ENCODE data around the gene WNT9A.
A peak's percentile ranks its signal among the peaks of the same experiment; 100 is the strongest.

Gene WNT9A

DNA sequence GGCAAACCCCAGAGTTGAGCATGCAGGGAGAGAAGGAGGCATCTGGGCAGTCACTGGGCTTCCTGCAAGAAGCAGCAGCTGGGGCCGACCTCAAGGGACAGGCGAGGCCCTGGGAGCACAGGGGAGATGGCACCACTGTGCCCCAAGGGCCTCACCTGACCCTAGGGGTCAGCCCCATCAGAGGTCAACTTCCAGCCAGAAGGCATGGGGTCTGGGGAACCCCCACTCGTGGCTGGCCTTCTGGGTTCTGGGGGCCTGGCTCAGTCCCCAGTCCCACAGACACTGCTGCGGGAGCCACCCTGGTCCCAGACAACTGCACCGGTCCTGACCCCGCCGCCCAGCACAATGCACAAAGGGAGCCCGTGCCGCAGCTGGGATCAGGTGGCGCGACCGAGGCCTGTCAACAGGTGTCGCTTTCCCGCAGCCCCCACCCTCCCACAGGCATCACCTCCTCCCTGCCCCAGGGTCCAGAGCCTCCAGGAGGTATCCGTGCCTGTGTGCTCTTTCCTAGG is 6.2 kb downstream of the WNT9A start:
- no peak for DNase-seq (ENCODE audit: low read depth)

GRCh38 chr1:227940791-227941241 is 6.9 kb downstream of the WNT9A start:
- no peak for DNase-seq (ENCODE audit: low read depth)

- DNase-seq (ENCODE audit: low read depth), result no peak
These were observed 7.7 kb downstream of the WNT9A start for GRCh38 chr1:227939791-227940771.

DNA sequence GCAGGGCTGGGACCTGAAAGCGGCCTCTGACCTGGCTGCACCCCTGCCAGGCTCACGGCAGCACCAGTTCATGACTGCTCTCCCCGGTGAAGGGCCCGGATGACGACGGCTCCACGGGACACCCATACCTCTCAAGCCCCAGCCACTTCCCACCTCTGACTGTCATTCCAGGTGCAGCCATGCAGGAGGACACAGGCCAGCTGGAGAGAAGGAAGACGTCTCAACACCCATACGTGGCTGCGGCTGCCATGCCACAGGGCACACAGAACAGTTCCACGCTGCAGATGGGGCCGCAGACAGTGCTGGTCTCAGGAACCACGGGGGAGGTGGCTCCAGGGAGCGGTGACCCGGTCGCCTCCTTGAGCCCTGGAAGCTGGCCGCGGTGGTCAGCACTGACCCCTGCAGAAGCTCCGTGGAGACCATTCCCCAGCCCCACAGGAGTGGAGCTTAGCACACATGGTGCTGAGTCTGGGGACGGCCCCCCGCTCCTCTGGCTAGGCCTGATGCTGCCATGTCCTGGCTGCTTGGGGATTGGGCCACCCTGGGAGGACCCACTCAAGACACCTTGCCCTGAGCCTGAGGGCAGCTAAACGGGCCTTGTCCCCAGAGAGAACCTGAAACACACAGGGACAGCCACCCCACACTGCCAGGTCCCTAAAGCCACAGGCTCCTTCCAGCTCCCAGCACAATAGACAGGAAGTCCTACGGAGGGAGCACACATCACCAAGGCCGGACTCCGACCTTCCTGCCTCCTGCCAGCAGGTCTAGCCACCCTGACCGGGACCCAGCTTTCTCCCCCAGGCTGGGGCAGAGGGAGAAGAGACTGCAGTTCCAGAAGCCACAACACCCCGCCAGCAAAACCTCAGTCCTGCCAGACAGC is 8.6 kb downstream of the WNT9A start:
- no peak for DNase-seq (ENCODE audit: low read depth)

- no peak for DNase-seq (ENCODE audit: low read depth)
These were observed 9.5 kb downstream of the WNT9A start for GRCh38 chr1:227938276-227938675.

- DNase-seq (ENCODE audit: low read depth), result no peak
These were observed 9.9 kb downstream of the WNT9A start for GRCh38 chr1:227937838-227938145.

GRCh38 chr1:227937031-227937837 is 10.5 kb downstream of the WNT9A start:
- no peak for DNase-seq (ENCODE audit: low read depth)

DNA sequence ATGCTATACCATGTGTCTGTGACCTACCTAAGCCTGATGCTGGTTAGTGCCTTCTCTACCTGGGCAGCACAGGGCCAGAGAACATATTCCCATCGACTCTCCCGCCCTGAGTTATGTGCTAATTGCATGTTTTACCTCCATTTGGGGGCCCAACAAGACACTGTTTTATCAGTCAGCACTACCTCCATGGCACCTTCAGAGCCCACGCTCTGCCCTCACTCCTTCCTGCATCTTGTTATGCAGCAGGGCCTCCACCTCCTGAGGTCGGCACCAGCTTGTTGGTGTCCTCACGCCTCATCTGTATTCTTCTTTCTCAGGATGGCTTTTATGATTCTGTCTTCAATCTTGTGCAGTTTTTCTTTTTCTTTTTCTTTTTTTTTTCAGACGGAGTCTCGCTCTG is 11.9 kb downstream of the WNT9A start:
- DNase-seq (ENCODE audit: low read depth), result no peak

DNA sequence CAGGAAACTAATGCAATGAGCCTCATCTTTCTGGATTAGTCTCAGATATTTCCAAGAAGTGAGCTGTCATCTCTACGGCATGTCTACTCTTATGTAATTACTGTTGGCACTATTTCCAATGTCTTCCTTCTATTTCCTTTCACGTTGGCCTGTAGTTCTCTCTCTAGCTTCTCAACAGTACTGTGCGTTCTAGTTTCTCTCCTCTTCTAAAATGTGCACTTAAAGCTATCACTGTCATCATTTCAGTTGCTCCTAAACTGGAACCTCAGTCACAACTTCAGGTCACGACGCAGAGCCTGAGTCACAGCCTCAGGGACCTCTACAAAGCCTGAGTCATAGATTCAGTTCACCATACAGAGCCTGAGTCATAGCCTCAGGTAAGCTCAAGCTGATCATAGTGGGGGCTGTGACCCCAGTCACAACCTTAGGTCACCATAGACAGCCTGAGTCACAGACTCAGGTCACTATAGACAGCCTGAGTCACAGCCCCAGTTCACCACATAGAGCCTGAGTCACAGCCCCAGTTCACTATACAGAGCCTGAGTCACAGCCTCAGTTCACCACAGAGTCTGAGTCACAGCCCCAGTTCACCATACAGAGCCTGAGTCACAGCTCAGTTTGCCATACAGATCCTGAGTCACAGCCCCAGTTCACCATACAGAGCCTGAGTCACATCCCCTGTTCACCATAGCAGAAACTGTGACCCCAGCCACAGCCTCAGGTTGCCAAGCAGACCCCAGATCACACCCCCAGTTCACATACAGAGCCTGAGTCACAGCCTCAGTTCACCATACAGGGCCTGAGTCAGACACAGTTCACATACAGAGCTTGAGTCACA is 13.0 kb downstream of the WNT9A start:
- peak; percentile 20 for DNase-seq (ENCODE audit: low read depth)

GRCh38 chr1:227929751-227930472 is 17.8 kb downstream of the WNT9A start:
- no peak for DNase-seq (ENCODE audit: low read depth)

GRCh38 chr1:227928811-227929375 is 18.8 kb downstream of the WNT9A start:
- DNase-seq (ENCODE audit: low read depth), result no peak

DNA sequence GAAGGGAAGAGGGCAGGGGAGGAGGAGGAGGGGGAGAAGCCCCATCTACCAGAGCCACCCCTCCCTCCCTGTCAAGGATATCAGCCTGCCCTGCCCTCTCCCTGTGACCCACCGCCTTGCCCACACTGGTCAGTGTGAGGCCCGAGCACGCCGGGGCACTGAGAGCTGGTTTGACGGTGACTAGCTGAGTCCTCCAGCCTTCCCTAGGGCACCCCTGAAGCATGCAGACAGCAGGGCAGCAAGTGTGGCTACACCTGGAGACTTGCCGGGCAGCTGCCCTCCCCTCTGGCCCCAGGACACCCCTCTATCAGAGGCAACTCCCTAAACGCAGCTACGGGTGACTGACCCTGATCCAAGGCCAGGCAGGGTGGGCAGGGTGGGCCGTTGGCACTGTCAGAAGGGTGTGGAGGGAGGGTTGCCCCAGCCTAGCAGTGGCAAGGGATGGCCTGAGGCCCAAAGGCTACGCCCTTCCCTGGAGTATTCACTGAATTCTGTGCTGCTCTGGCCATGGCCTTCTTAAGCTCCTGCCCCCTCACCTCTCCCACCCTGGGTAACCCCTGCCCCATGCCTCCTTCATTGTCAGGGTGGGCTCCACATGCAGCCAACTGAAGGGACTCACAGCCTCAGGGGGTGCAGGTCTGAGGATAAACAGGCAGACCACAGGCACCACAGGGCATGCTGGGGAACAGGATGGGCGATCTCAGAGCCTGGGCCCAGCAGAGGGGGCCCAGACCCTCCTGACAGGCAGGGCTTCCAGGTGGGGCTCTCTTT is 19.6 kb downstream of the WNT9A start:
- no peak for DNase-seq (ENCODE audit: low read depth)

DNA sequence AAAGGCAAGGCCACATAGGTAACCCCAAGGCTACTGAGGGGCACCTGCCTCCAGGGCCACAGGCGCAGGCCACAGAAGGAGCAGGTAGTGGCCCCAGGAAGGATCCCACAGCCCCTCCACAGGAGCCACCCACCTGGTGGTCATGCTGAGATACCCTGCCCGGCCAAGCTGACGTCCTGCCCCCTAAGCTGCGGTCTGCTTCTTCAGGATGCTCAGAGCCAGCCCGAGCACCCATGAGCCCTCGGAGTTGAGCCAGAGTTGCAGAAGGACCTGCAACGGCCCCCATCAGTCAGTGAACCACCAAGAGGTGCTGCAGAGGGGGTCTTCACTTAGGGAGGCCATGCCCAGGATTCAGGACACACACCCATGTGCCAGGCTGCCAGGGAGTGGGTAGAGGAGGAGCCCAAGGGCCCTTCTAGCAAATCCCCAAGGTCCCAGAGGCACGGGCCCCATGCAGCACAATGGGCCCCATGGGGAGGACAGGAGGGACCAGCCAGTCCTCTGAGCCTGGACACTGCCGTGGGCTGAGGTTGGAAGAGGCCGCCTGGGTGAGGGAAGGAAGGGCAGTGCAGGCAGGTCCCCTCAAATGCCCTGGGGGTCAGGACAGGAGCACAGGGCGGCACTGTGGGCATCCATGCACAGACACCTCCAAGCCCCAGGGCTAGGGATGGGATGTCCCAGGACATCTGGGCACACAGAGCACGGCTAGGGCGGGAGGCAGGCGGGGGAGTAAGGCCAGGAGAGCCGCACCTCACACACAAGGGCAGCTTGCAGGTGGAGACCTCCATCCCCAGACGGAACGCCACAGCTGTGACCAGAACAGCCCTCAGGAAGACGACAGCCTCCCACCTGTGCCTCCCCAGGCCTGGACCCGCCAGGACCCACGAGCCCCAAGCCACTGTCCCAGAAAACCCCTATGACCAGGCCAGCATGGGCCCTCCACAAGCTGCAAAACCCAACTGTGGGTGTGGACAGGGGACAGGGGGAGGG is 20.5 kb downstream of the WNT9A start:
- no peak for DNase-seq (ENCODE audit: low read depth)

GRCh38 chr1:227926216-227926791 is 21.4 kb downstream of the WNT9A start:
- DNase-seq (ENCODE audit: low read depth), result no peak

DNA sequence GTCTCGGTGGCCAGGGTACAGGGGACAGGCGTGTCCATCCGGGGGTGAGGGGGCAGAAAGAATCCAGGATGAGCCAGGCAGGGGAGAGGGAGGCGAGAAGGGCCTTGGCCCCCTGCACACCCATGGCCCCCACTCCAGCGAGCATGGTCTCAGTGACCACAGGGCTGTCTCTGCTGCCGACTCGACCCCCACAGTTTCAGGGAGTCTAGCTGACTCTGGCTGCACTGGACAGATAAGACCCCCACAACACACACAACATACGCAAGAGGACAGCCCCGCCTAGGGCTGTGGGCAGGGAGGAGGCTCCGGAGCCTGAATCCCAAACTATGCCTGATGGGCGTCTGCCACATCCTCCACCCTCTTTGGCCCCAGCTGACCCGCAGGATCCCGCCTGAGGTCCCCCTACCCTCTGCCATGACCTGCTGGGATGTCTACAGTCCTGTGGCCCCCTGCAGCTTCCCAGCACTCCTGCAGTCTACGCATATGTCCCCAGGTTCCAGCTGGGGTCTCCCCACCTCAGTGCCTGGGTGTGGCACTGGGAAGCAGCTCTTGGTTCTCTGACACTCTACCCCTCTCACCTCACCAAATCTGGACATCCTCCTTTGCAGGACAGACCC is 22.0 kb downstream of the WNT9A start:
- DNase-seq (ENCODE audit: low read depth), result no peak

- DNase-seq (ENCODE audit: low read depth), result no peak
These were observed 22.7 kb downstream of the WNT9A start for GRCh38 chr1:227924833-227925574.

Measured in fibroblast of the conjunctiva (primary cell).